ENCODE measurements around the gene WDR27.
"Not testable (repeated sequence)": the region's sequence is repeated elsewhere in the genome, so short reads cannot be mapped to it uniquely, and the experiment has no call there.

Gene WDR27

GRCh38 chr6:169639653-169640278 lies 62.1 kb downstream of the WDR27 start:
- DNase-seq (ENCODE audit: low spot score): no peak

GRCh38 chr6:169638915-169639314 lies 62.9 kb downstream of the WDR27 start:
- no peak for DNase-seq (ENCODE audit: low spot score)

GRCh38 chr6:169638388-169638787 lies 63.4 kb downstream of the WDR27 start:
- DNase-seq (ENCODE audit: low spot score): no peak

GRCh38 chr6:169635345-169635744 lies 66.5 kb downstream of the WDR27 start:
- no peak for DNase-seq (ENCODE audit: low spot score)

GRCh38 chr6:169632841-169633240 lies 69.0 kb downstream of the WDR27 start:
- DNase-seq (ENCODE audit: low spot score): no peak

GRCh38 chr6:169629256-169629655 lies 72.6 kb downstream of the WDR27 start:
- DNase-seq (ENCODE audit: low spot score): no peak

GRCh38 chr6:169627736-169628607 lies 73.9 kb downstream of the WDR27 start:
- DNase-seq (ENCODE audit: low spot score): no peak

- no peak for DNase-seq (ENCODE audit: low spot score)
Measured at GRCh38 chr6:169626649-169627048, 75.2 kb downstream of the WDR27 start.

- no peak for DNase-seq (ENCODE audit: low spot score)
Measured at GRCh38 chr6:169626169-169626568, 75.7 kb downstream of the WDR27 start.

- DNase-seq (ENCODE audit: low spot score): no peak
Measured at GRCh38 chr6:169625376-169625775, 76.5 kb downstream of the WDR27 start.

- DNase-seq (ENCODE audit: low spot score): no peak
Measured at GRCh38 chr6:169624785-169625184, 77.0 kb downstream of the WDR27 start.

GRCh38 chr6:169623975-169624374 lies 77.9 kb downstream of the WDR27 start:
- no peak for DNase-seq (ENCODE audit: low spot score)

- DNase-seq (ENCODE audit: low spot score): no peak
Measured at GRCh38 chr6:169623343-169623742, 78.5 kb downstream of the WDR27 start.

- DNase-seq (ENCODE audit: low spot score): no peak
Measured at GRCh38 chr6:169622618-169623017, 79.2 kb downstream of the WDR27 start.

GRCh38 chr6:169621311-169621710 lies 80.5 kb downstream of the WDR27 start:
- no peak for DNase-seq (ENCODE audit: low spot score)

GRCh38 chr6:169620171-169621130 lies 81.4 kb downstream of the WDR27 start:
- no peak for DNase-seq (ENCODE audit: low spot score)

- DNase-seq (ENCODE audit: low spot score): no peak
Measured at GRCh38 chr6:169619650-169620049, 82.2 kb downstream of the WDR27 start.

GRCh38 chr6:169618526-169619490 lies 83.0 kb downstream of the WDR27 start:
- DNase-seq (ENCODE audit: low spot score): no peak

- no peak for DNase-seq (ENCODE audit: low spot score)
Measured at GRCh38 chr6:169617562-169617961, 84.3 kb downstream of the WDR27 start.

GRCh38 chr6:169608609-169609008 lies 93.2 kb downstream of the WDR27 start:
- not testable (repeated sequence) for DNase-seq (ENCODE audit: low spot score)

GRCh38 chr6:169604076-169604475 lies 97.8 kb downstream of the WDR27 start:
- no peak for DNase-seq (ENCODE audit: low spot score)
